GM23338 (cell line): Measurements from ENCODE around the gene INPP4B.

Source experiments
- CREB1 ChIP-seq: fragments of 250-450 bp; sonication (Bioruptor Pico); IDR thresholded peaks from 2 replicates; pipeline ENCODE4 v1.5.0; 2020; ENCODE audit warnings: low read depth, mild to moderate bottlenecking, moderate library complexity
- CTCF ChIP-seq, 2 experiments: fragments of 200-600 bp in 1 of 2; sonication (generic) in 1 of 2; conservative IDR thresholded peaks; 2 replicates each; pipeline versions ENCODE4 v1.5.1 to v1.6.1; 2016 to 2017; ENCODE audit warnings: antibody characterized with exemption in 2 of 2, low read depth in 2 of 2, mild to moderate bottlenecking in 2 of 2, moderate library complexity in 1 of 2
- ETS1 ChIP-seq: IDR thresholded peaks from 2 replicates; pipeline ENCODE4 v1.6.1; 2016; ENCODE audit warnings: antibody characterized with exemption
- EZH2 ChIP-seq: fragments of 200-600 bp; sonication (generic); IDR thresholded peaks from one replicate; pipeline ENCODE4 v1.8.0; 2017; ENCODE audit warnings: antibody characterized with exemption, mild to moderate bottlenecking, low read depth; ENCODE audit not compliant: unreplicated experiment
- EZH2phosphoT487 ChIP-seq: fragments of 200-600 bp; sonication (generic); IDR thresholded peaks from one replicate; pipeline ENCODE4 v1.8.1; 2018; ENCODE audit warnings: antibody characterized with exemption; ENCODE audit not compliant: unreplicated experiment
- JUNB ChIP-seq: IDR thresholded peaks from one replicate; pipeline ENCODE4 v1.6.1; 2016; ENCODE audit warnings: antibody characterized with exemption; ENCODE audit not compliant: unreplicated experiment
- NANOG ChIP-seq: IDR thresholded peaks from 2 replicates; pipeline ENCODE4 v1.6.1; 2016; ENCODE audit warnings: antibody characterized with exemption, borderline replicate concordance
- POLR2AphosphoS5 ChIP-seq: IDR thresholded peaks from 2 replicates; pipeline ENCODE4 v1.6.1; 2016; ENCODE audit warnings: antibody characterized with exemption, low read depth
- REST ChIP-seq: IDR thresholded peaks from one replicate; pipeline ENCODE4 v1.6.1; 2018; ENCODE audit warnings: antibody characterized with exemption; ENCODE audit not compliant: unreplicated experiment
- STAT1 ChIP-seq: IDR thresholded peaks from one replicate; pipeline ENCODE4 v1.6.1; 2016; ENCODE audit warnings: antibody characterized with exemption; ENCODE audit not compliant: unreplicated experiment
- ZNF114 ChIP-seq: fragments of 250-450 bp; sonication (Bioruptor Pico); IDR thresholded peaks from 2 replicates; pipeline ENCODE4 v1.5.0; 2020; ENCODE audit warnings: mild to moderate bottlenecking, moderate library complexity
- ZNF331 ChIP-seq: fragments of 250-450 bp; sonication (Bioruptor Pico); IDR thresholded peaks from 2 replicates; pipeline ENCODE4 v1.5.0; 2020; ENCODE audit warnings: low read depth, mild to moderate bottlenecking, moderate library complexity
- ZNF462 ChIP-seq: fragments of 250-450 bp; sonication (Bioruptor Pico); IDR thresholded peaks from 2 replicates; pipeline ENCODE4 v1.5.0; 2020; ENCODE audit warnings: mild to moderate bottlenecking, moderate library complexity

GRCh38 chr4:142312391-142312790, 533.7 kb downstream of the INPP4B start:
- TF ChIP-seq EZH2 (no peak), CTCF (conservative IDR thresholded peaks at IDR 0.05; ENCODE audit: low read depth in 2 of 2) (no peak), EZH2phosphoT487 (no peak), POLR2AphosphoS5 (no peak), REST (no peak), JUNB (no peak), CREB1 (CRISPR knock-in tag) (no peak), ETS1 (no peak), NANOG (no peak), ZNF331 (CRISPR knock-in tag) (no peak), ZNF114 (CRISPR knock-in tag) (no peak), STAT1 (no peak), ZNF462 (CRISPR knock-in tag) (no peak)
